Karpas-422 (cell line): ENCODE measurements around the gene RPS21. TPM values are rescaled to one million over a fixed set of nuclear protein-coding genes. Genes with fewer than 3 reads are reported as not detected.

Experiments used
- DNase-seq: peaks from one replicate; pipeline ENCODE4 v3.0.0-alpha.2; 2015
- H2AFZ ChIP-seq: fragments of 200-600 bp; sonication (generic); 2 replicates; pipeline ENCODE4 v1.6.1; 2014; ENCODE audit warnings: antibody characterized with exemption, low read length, mixed read lengths
- H3K27ac ChIP-seq: fragments of 200-600 bp; sonication (generic); 2 replicates; pipeline ENCODE4 v1.5.1; 2014; ENCODE audit warnings: mild to moderate bottlenecking, low read length, moderate library complexity
- H3K27me3 ChIP-seq: fragments of 200-600 bp; sonication (generic); 2 replicates; pipeline ENCODE4 v1.6.1; 2014; ENCODE audit warnings: low read length, mixed read lengths
- H3K36me3 ChIP-seq: fragments of 200-600 bp; sonication (generic); 2 replicates; pipeline ENCODE4 v1.6.1; 2014; ENCODE audit warnings: low read length, mixed read lengths; ENCODE audit not compliant: insufficient read depth
- H3K4me1 ChIP-seq: fragments of 200-600 bp; sonication (generic); 2 replicates; pipeline ENCODE4 v1.6.1; 2014; ENCODE audit warnings: mild to moderate bottlenecking, low read length, mixed read lengths
- H3K4me2 ChIP-seq: fragments of 200-600 bp; sonication (generic); 2 replicates; pipeline ENCODE4 v1.6.1; 2014; ENCODE audit warnings: low read length, low read depth, mild to moderate bottlenecking; ENCODE audit not compliant: poor library complexity, severe bottlenecking
- H3K4me3 ChIP-seq: fragments of 200-600 bp; sonication (generic); 2 replicates; pipeline ENCODE4 v1.5.1; 2014; ENCODE audit warnings: mild to moderate bottlenecking, antibody characterized with exemption, low read length, mixed read lengths
- H3K79me2 ChIP-seq: fragments of 200-600 bp; sonication (generic); 2 replicates; pipeline ENCODE4 v1.6.1; 2014; ENCODE audit warnings: mild to moderate bottlenecking, low read length, mixed read lengths
- H3K9ac ChIP-seq: fragments of 200-600 bp; sonication (generic); 2 replicates; pipeline ENCODE4 v1.6.0; 2014; ENCODE audit warnings: low read length
- H3K9me2 ChIP-seq: fragments of 200-600 bp; sonication (generic), shearing (Covaris generic); replicated peaks from 2 replicates; pipeline ENCODE4 v1.6.0; 2014; ENCODE audit warnings: mild to moderate bottlenecking, low read length, moderate library complexity; ENCODE audit not compliant: insufficient read depth
- H3K9me3 ChIP-seq: fragments of 300-700, 200-600 bp; sonication (generic); 2 replicates; pipeline ENCODE4 v1.6.1; 2014; ENCODE audit warnings: low read length, mixed read lengths
- H4K20me1 ChIP-seq: fragments of 200-600 bp; sonication (generic); 2 replicates; pipeline ENCODE4 v1.6.1; 2014; ENCODE audit warnings: mild to moderate bottlenecking, antibody characterized with exemption, low read length, low read depth; ENCODE audit not compliant: insufficient read depth
- total RNA-seq: library from RNA; depleted of rRNA; stranded (reverse); fragments of >200 nt; shearing (Covaris generic); gene quantifications from 2 replicates; pipeline ENCODE4 v1.2.3, GENCODE V29; 2014; ENCODE audit warnings: low replicate concordance

Gene RPS21
- total RNA-seq, 1 experiment from 2014 or later, result 2,619 TPM

- Histone ChIP-seq H3K4me3 (no peak overlapping the region), H2AFZ (no peak overlapping the region), H3K79me2 (peaks cover 2% of the 10 kb centered on the region), H3K4me2 (no peak overlapping the region), H3K27me3 (no peaks in the 10 kb centered on the region), H3K9me3 (no peaks in the 10 kb centered on the region), H3K9ac (no peak overlapping the region), H4K20me1 (peaks cover 4% of the 10 kb centered on the region; the same call in 1 of the 2 replicates), H3K36me3 (peaks cover 11% of the 10 kb centered on the region; the same call in 1 of the 2 replicates), H3K4me1 (peaks cover 2% of the 10 kb centered on the region; the same call in 1 of the 2 replicates), H3K27ac (no peak overlapping the region), H3K9me2 (no peaks in the 10 kb centered on the region)
- DNase-seq, result no peak
Measured at GRCh38 chr20:62393830-62394229, 6.9 kb downstream of the RPS21 start.

GRCh38 chr20:62394248-62395245 lies 7.6 kb downstream of the RPS21 start:
- H2AFZ ChIP-seq, result no peak overlapping the region
- no peak overlapping the region for H3K27ac ChIP-seq
- H3K27me3 ChIP-seq, result no peaks in the 10 kb centered on the region
- no peaks in the 10 kb centered on the region for H3K9me3 ChIP-seq
- no peaks in the 10 kb centered on the region for H3K4me1 ChIP-seq
- H3K4me3 ChIP-seq, result no peak overlapping the region
- peaks cover 4% of the 10 kb centered on the region; the same call in 1 of the 2 replicates for H3K36me3 ChIP-seq
- no peaks in the 10 kb centered on the region for H3K9me2 ChIP-seq
- no peaks in the 10 kb centered on the region; the same call in 1 of the 2 replicates for H4K20me1 ChIP-seq
- H3K9ac ChIP-seq, result no peak overlapping the region
- no peak for DNase-seq
- no peaks in the 10 kb centered on the region for H3K79me2 ChIP-seq
- no peak overlapping the region for H3K4me2 ChIP-seq

- H3K4me2 ChIP-seq, result no peak overlapping the region
- no peak overlapping the region for H3K9ac ChIP-seq
- H2AFZ ChIP-seq, result no peak overlapping the region
Measured at GRCh38 chr20:62395311-62396242, 8.7 kb downstream of the RPS21 start.

GRCh38 chr20:62396367-62397239 lies 9.7 kb downstream of the RPS21 start:
- Histone ChIP-seq H3K9me2 (no peaks in the 10 kb centered on the region), H3K9ac (no peak overlapping the region), H3K4me2 (no peak overlapping the region), H3K79me2 (no peaks in the 10 kb centered on the region), H3K9me3 (no peaks in the 10 kb centered on the region), H3K27me3 (no peaks in the 10 kb centered on the region), H3K36me3 (no peaks in the 10 kb centered on the region), H3K27ac (no peak overlapping the region), H4K20me1 (no peaks in the 10 kb centered on the region), H2AFZ (no peak overlapping the region), H3K4me1 (no peaks in the 10 kb centered on the region), H3K4me3 (no peak overlapping the region)
- DNase-seq, result no peak

More at GRCh38 chr20:62395311-62396242, 8.7 kb downstream of the RPS21 start:
- Histone ChIP-seq H3K27ac (no peak overlapping the region), H3K9me2 (no peaks in the 10 kb centered on the region), H3K9me3 (no peaks in the 10 kb centered on the region), H3K27me3 (no peaks in the 10 kb centered on the region), H3K4me1 (no peaks in the 10 kb centered on the region), H3K4me3 (no peak overlapping the region), H4K20me1 (no peaks in the 10 kb centered on the region), H3K36me3 (no peaks in the 10 kb centered on the region), H3K79me2 (no peaks in the 10 kb centered on the region)
- DNase-seq, result no peak

- Histone ChIP-seq H3K9ac (no peak overlapping the region), H2AFZ (no peak overlapping the region), H3K27ac (no peak overlapping the region), H3K4me1 (no peaks in the 10 kb centered on the region), H3K79me2 (no peaks in the 10 kb centered on the region), H4K20me1 (no peaks in the 10 kb centered on the region), H3K36me3 (no peaks in the 10 kb centered on the region), H3K27me3 (no peaks in the 10 kb centered on the region), H3K4me3 (no peak overlapping the region), H3K9me2 (no peaks in the 10 kb centered on the region), H3K4me2 (no peak overlapping the region), H3K9me3 (no peaks in the 10 kb centered on the region)
- DNase-seq, result no peak
Measured at GRCh38 chr20:62398120-62398821, 11.4 kb downstream of the RPS21 start.

- Histone ChIP-seq H3K4me3 (no peak overlapping the region), H3K27ac (no peak overlapping the region), H3K9ac (no peak overlapping the region), H3K9me2 (no peaks in the 10 kb centered on the region), H3K9me3 (no peaks in the 10 kb centered on the region), H2AFZ (no peak overlapping the region), H3K36me3 (no peaks in the 10 kb centered on the region), H4K20me1 (no peaks in the 10 kb centered on the region), H3K4me1 (no peaks in the 10 kb centered on the region), H3K4me2 (no peak overlapping the region), H3K27me3 (no peaks in the 10 kb centered on the region), H3K79me2 (peaks cover 7% of the 10 kb centered on the region; the same call in 1 of the 2 replicates)
- no peak for DNase-seq
Measured at GRCh38 chr20:62400021-62400420, 13.1 kb downstream of the RPS21 start.

GRCh38 chr20:62400541-62400940 lies 13.6 kb downstream of the RPS21 start:
- Histone ChIP-seq H3K4me2 (no peak overlapping the region), H2AFZ (no peak overlapping the region), H3K27me3 (no peaks in the 10 kb centered on the region), H3K79me2 (peaks cover 11% of the 10 kb centered on the region), H3K4me1 (peaks cover 2% of the 10 kb centered on the region), H3K9ac (no peak overlapping the region), H3K4me3 (no peak overlapping the region), H3K9me2 (no peaks in the 10 kb centered on the region), H3K9me3 (no peaks in the 10 kb centered on the region), H3K27ac (no peak overlapping the region), H4K20me1 (no peaks in the 10 kb centered on the region), H3K36me3 (no peaks in the 10 kb centered on the region)
- no peak for DNase-seq
